Epithelial cell of proximal tubule (primary cell): ENCODE measurements around the gene CHD6. TPM values are rescaled to one million over a fixed set of nuclear protein-coding genes. Genes with fewer than 3 reads are reported as not detected.

Experiments used
- DNase-seq: peaks from one replicate; pipeline ENCODE4 v3.0.0-alpha.2; 2011; ENCODE audit warnings: low read depth
- H3K4me3 ChIP-seq: 2 replicates; pipeline ENCODE4 v1.5.1; 2011; ENCODE audit warnings: low read depth, mild to moderate bottlenecking, low read length
- CTCF ChIP-seq: conservative IDR thresholded peaks from 2 replicates; pipeline ENCODE4 v1.5.1; 2012; ENCODE audit warnings: low read depth, mild to moderate bottlenecking, low read length
- total RNA-seq: library from RNA; depleted of rRNA; stranded (reverse); fragments of >200 nt; gene quantifications from 2 replicates; pipeline ENCODE4 v1.2.3, GENCODE V29; 2015

Gene CHD6
- total RNA-seq, 1 donor from 2014 or later: 22.3 TPM

GRCh38 chr20:41479113-41479512 lies 139.1 kb downstream of the CHD6 start:
- DNase-seq: no peak
- H3K4me3 ChIP-seq: no peak overlapping the region
- no peak for TF ChIP-seq CTCF

GRCh38 chr20:41478026-41478425 lies 140.2 kb downstream of the CHD6 start:
- no peak overlapping the region for H3K4me3 ChIP-seq
- DNase-seq: no peak
- TF ChIP-seq CTCF: no peak

GRCh38 chr20:41476446-41476845 lies 141.7 kb downstream of the CHD6 start:
- H3K4me3 ChIP-seq: no peak overlapping the region
- TF ChIP-seq CTCF: no peak
- DNase-seq: no peak

GRCh38 chr20:41476013-41476441 lies 142.2 kb downstream of the CHD6 start:
- TF ChIP-seq CTCF: no peak

GRCh38 chr20:41475503-41475902 lies 142.7 kb downstream of the CHD6 start:
- no peak for DNase-seq
- TF ChIP-seq CTCF: no peak

More at GRCh38 chr20:41476013-41476441, 142.2 kb downstream of the CHD6 start:
- no peak overlapping the region for H3K4me3 ChIP-seq
- peak; percentile 20 for DNase-seq

GRCh38 chr20:41470362-41471095 lies 147.6 kb downstream of the CHD6 start:
- DNase-seq: no peak
- TF ChIP-seq CTCF: no peak
- H3K4me3 ChIP-seq: no peak overlapping the region

More at GRCh38 chr20:41475503-41475902, 142.7 kb downstream of the CHD6 start:
- no peak overlapping the region for H3K4me3 ChIP-seq

- H3K4me3 ChIP-seq: no peak overlapping the region
- no peak for TF ChIP-seq CTCF
- DNase-seq: no peak
Observed at GRCh38 chr20:41469868-41470267, 148.3 kb downstream of the CHD6 start.
